Measurements from ENCODE around the gene LMCD1. TPM values are rescaled to one million over a fixed set of nuclear protein-coding genes. Genes with fewer than 3 reads are reported as not detected.

Gene LMCD1
- total and polyA plus RNA-seq, 2 donors (not counting 1 experiment from before 2014, with no cell fraction given) = 60.1 to 137 TPM

DNA sequence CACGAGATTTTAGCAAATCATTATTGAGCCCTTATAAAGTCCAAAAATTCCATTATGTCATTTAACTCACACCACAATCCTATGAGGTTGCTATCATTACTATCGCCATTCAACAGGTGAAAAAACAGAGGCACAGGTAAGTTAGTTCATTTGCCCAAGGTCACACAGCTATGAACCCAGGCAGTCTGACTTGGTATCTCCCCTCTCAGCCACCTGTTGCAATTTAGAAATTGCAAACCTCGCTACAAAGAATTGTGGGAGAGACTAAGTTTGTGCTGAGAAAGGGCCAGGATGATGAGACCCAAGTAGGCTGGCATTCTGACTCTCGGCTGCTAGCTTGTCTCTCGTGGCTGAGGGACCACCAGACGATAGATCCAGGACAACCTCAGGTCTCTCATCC is 57.7 kb downstream of the LMCD1 start:
- Histone ChIP-seq H3K4me2 (ENCODE audit: extremely low read depth, insufficient read depth, low read length) (no peak overlapping the region), H3K4me3 (replicated peaks in 1 of 4; ENCODE audit: control extremely low read depth in 1 of 4, insufficient read depth in 1 of 4, low read depth in 3 of 4, low read length in 4 of 4) (no peak overlapping the region), H3K79me2 (ENCODE audit: control insufficient read depth, insufficient read depth, low read length) (no peaks in the 10 kb centered on the region), H2AFZ (ENCODE audit: low read length) (no peak overlapping the region), H4K20me1 (ENCODE audit: control insufficient read depth, extremely low read depth, insufficient read depth, low read length) (no peaks in the 10 kb centered on the region), H3K4me1 (ENCODE audit: control insufficient read depth, extremely low read depth, insufficient read depth, low read length) (peaks cover 13% of the 10 kb centered on the region), H3K27ac (ENCODE audit: insufficient read depth, low read length) (no peak overlapping the region), H3K27me3 (ENCODE audit: control insufficient read depth, insufficient read depth, low read length) (no peaks in the 10 kb centered on the region), H3K36me3 (ENCODE audit: control insufficient read depth, insufficient read depth, low read length) (peaks cover 2% of the 10 kb centered on the region), H3K9me3 (ENCODE audit: control insufficient read depth, insufficient read depth, low read depth, low read length) (no peaks in the 10 kb centered on the region), H3K9ac (ENCODE audit: insufficient read depth, low read length) (no peak overlapping the region)
- TF ChIP-seq, protein P1, sequence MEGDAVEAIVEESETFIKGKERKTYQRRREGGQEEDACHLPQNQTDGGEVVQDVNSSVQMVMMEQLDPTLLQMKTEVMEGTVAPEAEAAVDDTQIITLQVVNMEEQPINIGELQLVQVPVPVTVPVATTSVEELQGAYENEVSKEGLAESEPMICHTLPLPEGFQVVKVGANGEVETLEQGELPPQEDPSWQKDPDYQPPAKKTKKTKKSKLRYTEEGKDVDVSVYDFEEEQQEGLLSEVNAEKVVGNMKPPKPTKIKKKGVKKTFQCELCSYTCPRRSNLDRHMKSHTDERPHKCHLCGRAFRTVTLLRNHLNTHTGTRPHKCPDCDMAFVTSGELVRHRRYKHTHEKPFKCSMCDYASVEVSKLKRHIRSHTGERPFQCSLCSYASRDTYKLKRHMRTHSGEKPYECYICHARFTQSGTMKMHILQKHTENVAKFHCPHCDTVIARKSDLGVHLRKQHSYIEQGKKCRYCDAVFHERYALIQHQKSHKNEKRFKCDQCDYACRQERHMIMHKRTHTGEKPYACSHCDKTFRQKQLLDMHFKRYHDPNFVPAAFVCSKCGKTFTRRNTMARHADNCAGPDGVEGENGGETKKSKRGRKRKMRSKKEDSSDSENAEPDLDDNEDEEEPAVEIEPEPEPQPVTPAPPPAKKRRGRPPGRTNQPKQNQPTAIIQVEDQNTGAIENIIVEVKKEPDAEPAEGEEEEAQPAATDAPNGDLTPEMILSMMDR (conservative IDR thresholded peaks at IDR 0.05 in 1 of 2, IDR thresholded peaks at IDR 0.05 in 1 of 2; ENCODE audit: low read depth in 1 of 2, low read length in 2 of 2) = no peak
- TF ChIP-seq EZH2 (IDR thresholded peaks at IDR 0.05; ENCODE audit: low read length, missing control alignments) = no peak
- no peak for DNase-seq (ENCODE audit: low read depth in 2 of 2)

- peaks cover 10% of the 10 kb centered on the region for H3K4me1 ChIP-seq (ENCODE audit: control insufficient read depth, extremely low read depth, insufficient read depth, low read length)
- peak overlapping the region; percentile 27 for H3K27ac ChIP-seq (ENCODE audit: insufficient read depth, low read length)
- H2AFZ ChIP-seq (ENCODE audit: low read length) = no peak overlapping the region
- no peaks in the 10 kb centered on the region for H3K79me2 ChIP-seq (ENCODE audit: control insufficient read depth, insufficient read depth, low read length)
- TF ChIP-seq, protein P1 (conservative IDR thresholded peaks at IDR 0.05 in 1 of 2, IDR thresholded peaks at IDR 0.05 in 1 of 2; ENCODE audit: low read depth in 1 of 2, low read length in 2 of 2) = no peak
- TF ChIP-seq EZH2 (IDR thresholded peaks at IDR 0.05; ENCODE audit: low read length, missing control alignments) = no peak
- H3K9ac ChIP-seq (ENCODE audit: insufficient read depth, low read length) = no peak overlapping the region
- H3K36me3 ChIP-seq (ENCODE audit: control insufficient read depth, insufficient read depth, low read length) = peaks cover 2% of the 10 kb centered on the region
- H3K9me3 ChIP-seq (ENCODE audit: control insufficient read depth, insufficient read depth, low read depth, low read length) = no peaks in the 10 kb centered on the region
- H3K4me2 ChIP-seq (ENCODE audit: extremely low read depth, insufficient read depth, low read length) = no peak overlapping the region
- H3K4me3 ChIP-seq (replicated peaks in 1 of 4; ENCODE audit: control extremely low read depth in 1 of 4, insufficient read depth in 1 of 4, low read depth in 3 of 4, low read length in 4 of 4) = no peak overlapping the region
- no peaks in the 10 kb centered on the region for H3K27me3 ChIP-seq (ENCODE audit: control insufficient read depth, insufficient read depth, low read length)
- no peaks in the 10 kb centered on the region for H4K20me1 ChIP-seq (ENCODE audit: control insufficient read depth, extremely low read depth, insufficient read depth, low read length)
- DNase-seq (ENCODE audit: low read depth in 2 of 2) = peak; percentile 91 to 99
Measured at GRCh38 chr3:8560366-8561007, 58.9 kb downstream of the LMCD1 start.

GRCh38 chr3:8561370-8561769 is 59.7 kb downstream of the LMCD1 start:
- no peak overlapping the region for H2AFZ ChIP-seq (ENCODE audit: low read length)
- TF ChIP-seq, protein P1 (conservative IDR thresholded peaks at IDR 0.05 in 1 of 2, IDR thresholded peaks at IDR 0.05 in 1 of 2; ENCODE audit: low read depth in 1 of 2, low read length in 2 of 2) = no peak
- TF ChIP-seq EZH2 (IDR thresholded peaks at IDR 0.05; ENCODE audit: low read length, missing control alignments) = no peak
- H3K27ac ChIP-seq (ENCODE audit: insufficient read depth, low read length) = no peak overlapping the region
- peaks cover 4% of the 10 kb centered on the region for H3K4me1 ChIP-seq (ENCODE audit: control insufficient read depth, extremely low read depth, insufficient read depth, low read length)
- DNase-seq (ENCODE audit: low read depth in 2 of 2) = peak; percentile 63 to 70
- no peaks in the 10 kb centered on the region for H3K9me3 ChIP-seq (ENCODE audit: control insufficient read depth, insufficient read depth, low read depth, low read length)
- no peaks in the 10 kb centered on the region for H3K79me2 ChIP-seq (ENCODE audit: control insufficient read depth, insufficient read depth, low read length)
- no peaks in the 10 kb centered on the region for H4K20me1 ChIP-seq (ENCODE audit: control insufficient read depth, extremely low read depth, insufficient read depth, low read length)
- H3K27me3 ChIP-seq (ENCODE audit: control insufficient read depth, insufficient read depth, low read length) = no peaks in the 10 kb centered on the region
- no peak overlapping the region for H3K4me2 ChIP-seq (ENCODE audit: extremely low read depth, insufficient read depth, low read length)
- no peak overlapping the region for H3K4me3 ChIP-seq (replicated peaks in 1 of 4; ENCODE audit: control extremely low read depth in 1 of 4, insufficient read depth in 1 of 4, low read depth in 3 of 4, low read length in 4 of 4)
- H3K36me3 ChIP-seq (ENCODE audit: control insufficient read depth, insufficient read depth, low read length) = peaks cover 2% of the 10 kb centered on the region
- H3K9ac ChIP-seq (ENCODE audit: insufficient read depth, low read length) = no peak overlapping the region
